Stimulated activated CD4-positive, alpha-beta T cell treated with anti-CD3 and anti-CD28 coated beads, Interleukin-1b, Interleukin-23, amount 100 ng/mL, for 24 hours (primary cell): ENCODE data around the gene PIGV.
"Not testable (repeated sequence)": the region's sequence is repeated elsewhere in the genome, so short reads cannot be mapped to it uniquely, and the experiment has no call there.

Experiments
- DNase-seq, 4 experiments: peaks; one replicate each; pipeline ENCODE4 v3.0.0-alpha.2; 2020; ENCODE audit warnings: low read depth in 4 of 4, low spot score in 1 of 4

The PIGV gene

GRCh38 chr1:26831546-26832248, 43.9 kb downstream of the PIGV start:
- DNase-seq, result no peak

- no peak for DNase-seq
These were observed 44.7 kb downstream of the PIGV start for GRCh38 chr1:26832249-26832960.

- peak; percentile 48 to 72 (median 60) for DNase-seq
These were observed 46.0 kb downstream of the PIGV start for GRCh38 chr1:26833432-26834405.

GRCh38 chr1:26837665-26838064, 49.9 kb downstream of the PIGV start:
- DNase-seq, result not testable (repeated sequence)

- no peak for DNase-seq
These were observed 51.0 kb downstream of the PIGV start for GRCh38 chr1:26838474-26839338.

- DNase-seq, result no peak
These were observed 51.6 kb downstream of the PIGV start for GRCh38 chr1:26839339-26839722.

- DNase-seq, result no peak
These were observed 52.0 kb downstream of the PIGV start for GRCh38 chr1:26839779-26840178.

- DNase-seq, result no peak
These were observed 56.9 kb downstream of the PIGV start for GRCh38 chr1:26844424-26845196.

- DNase-seq, result not testable (repeated sequence)
These were observed 60.1 kb downstream of the PIGV start for GRCh38 chr1:26847826-26848225.
